Measurements from ENCODE around the gene ARHGEF17.

- no peak for TF ChIP-seq CTCF (optimal IDR thresholded peaks at IDR 0.05 in 1 of 3, IDR thresholded peaks at IDR 0.05 in 1 of 3, conservative IDR thresholded peaks at IDR 0.05 in 1 of 3; ENCODE audit: extremely low read depth in 1 of 3, insufficient read depth in 2 of 3, low read length in 3 of 3)
- no peak for TF ChIP-seq EZH2 (IDR thresholded peaks at IDR 0.05; ENCODE audit: low read length)
Observed at GRCh38 chr11:73348838-73349237, 40.8 kb downstream of the ARHGEF17 start.

Data from keratinocyte (primary cell).